HepG2 (cell line): Measurements from ENCODE around the gene HADH. TPM values are rescaled to one million over a fixed set of nuclear protein-coding genes. Genes with fewer than 3 reads are reported as not detected.

Source experiments
- ARID5B ChIP-seq: IDR thresholded peaks from 2 replicates; pipeline ENCODE4 v1.4.0; 2020; ENCODE audit warnings: mild to moderate bottlenecking, missing genetic modification reagents
- BHLHE40 ChIP-seq: IDR thresholded peaks from 2 replicates; pipeline ENCODE4 v1.6.1; 2011; ENCODE audit warnings: low read length, improper control_type of control experiment
- CEBPG ChIP-seq: IDR thresholded peaks from 2 replicates; pipeline ENCODE4 v1.6.1; 2016
- CERS6 ChIP-seq: sonication (generic); formaldehyde crosslinking; IDR thresholded peaks from 2 replicates; pipeline ENCODE4 v1.5.0; 2020; ENCODE audit warnings: missing genetic modification reagents
- DZIP1 ChIP-seq: sonication (generic); formaldehyde crosslinking; IDR thresholded peaks from 2 replicates; pipeline ENCODE4 v1.5.0; 2020; ENCODE audit warnings: mild to moderate bottlenecking, missing genetic modification reagents
- HCFC1 ChIP-seq: fragments of 150-350 bp; IDR thresholded peaks from 2 replicates; pipeline ENCODE4 v1.6.1; 2014; ENCODE audit warnings: low read depth, low read length
- HHEX ChIP-seq: IDR thresholded peaks from 2 replicates; pipeline ENCODE4 v1.6.1; 2016; ENCODE audit warnings: control low read depth
- HNF4G ChIP-seq, 2 experiments: sonication (generic) in 1 of 2; formaldehyde crosslinking in 1 of 2; IDR thresholded peaks; 2 replicates each; pipeline versions ENCODE4 v1.4.0 to v1.6.1; 2011 to 2020; ENCODE audit warnings: borderline replicate concordance in 2 of 2, low read depth in 2 of 2, mild to moderate bottlenecking in 2 of 2, low read length in 1 of 2, missing genetic modification reagents in 1 of 2, moderate library complexity in 1 of 2
- HNRNPLL ChIP-seq: fragments of 200-400 bp; formaldehyde crosslinking; IDR thresholded peaks from 2 replicates; pipeline ENCODE4 v1.6.1; 2017; ENCODE audit warnings: mild to moderate bottlenecking, low read depth, low read length; ENCODE audit not compliant: poor library complexity, severe bottlenecking
- JARID2 ChIP-seq: sonication (generic); formaldehyde crosslinking; IDR thresholded peaks from 2 replicates; pipeline ENCODE4 v1.8.1; 2023; ENCODE audit warnings: missing genetic modification reagents, inconsistent platforms; ENCODE audit not compliant: insufficient replicate concordance
- NCOA2 ChIP-seq: sonication (generic); formaldehyde crosslinking; IDR thresholded peaks from 2 replicates; pipeline ENCODE4 v1.8.0; 2022; ENCODE audit warnings: inconsistent platforms
- RFX5 ChIP-seq: IDR thresholded peaks from 2 replicates; pipeline ENCODE4 v1.6.1; 2011; ENCODE audit warnings: low read depth, low read length, improper control_type of control experiment
- RFXANK ChIP-seq: IDR thresholded peaks from 2 replicates; pipeline ENCODE4 v1.6.1; 2016
- RFXAP ChIP-seq: sonication (generic); formaldehyde crosslinking; IDR thresholded peaks from 2 replicates; pipeline ENCODE4 v1.4.0; 2020; ENCODE audit warnings: missing genetic modification reagents, borderline replicate concordance
- TCF7 ChIP-seq: sonication (generic); IDR thresholded peaks from 2 replicates; pipeline ENCODE4 v1.6.1; 2016; ENCODE audit warnings: antibody characterized with exemption, low read depth
- YEATS4 ChIP-seq: sonication (generic); formaldehyde crosslinking; IDR thresholded peaks from 2 replicates; pipeline ENCODE4 v1.4.0; 2020; ENCODE audit warnings: missing genetic modification reagents, borderline replicate concordance
- ZNF235 ChIP-seq: sonication (generic); formaldehyde crosslinking; IDR thresholded peaks from 2 replicates; pipeline ENCODE4 v1.8.1; 2023; ENCODE audit warnings: mild to moderate bottlenecking, missing genetic modification reagents, borderline replicate concordance
- ZNF335 ChIP-seq: sonication (generic); formaldehyde crosslinking; IDR thresholded peaks from 2 replicates; pipeline ENCODE4 v1.4.0; 2020; ENCODE audit warnings: missing genetic modification reagents
- ZNF414 ChIP-seq: sonication (generic); formaldehyde crosslinking; IDR thresholded peaks from 2 replicates; pipeline ENCODE4 v1.5.0; 2020; ENCODE audit warnings: missing genetic modification reagents
- ZNF44 ChIP-seq: sonication (generic); formaldehyde crosslinking; IDR thresholded peaks from 2 replicates; pipeline ENCODE4 v1.5.1; 2020; ENCODE audit warnings: mild to moderate bottlenecking, missing genetic modification reagents
- ZNF598 ChIP-seq: sonication (generic); formaldehyde crosslinking; IDR thresholded peaks from 2 replicates; pipeline ENCODE4 v1.5.1; 2020; ENCODE audit warnings: mild to moderate bottlenecking, missing genetic modification reagents, borderline replicate concordance
- ZNF879 ChIP-seq: sonication (generic); formaldehyde crosslinking; IDR thresholded peaks from 2 replicates; pipeline ENCODE4 v1.8.1; 2023; ENCODE audit warnings: missing genetic modification reagents
- ZSCAN9 ChIP-seq: IDR thresholded peaks from 2 replicates; pipeline ENCODE4 v1.6.1; 2016; ENCODE audit warnings: borderline replicate concordance
- polyA plus RNA-seq, 8 experiments: library from polyadenylated mRNA; depleted of rRNA in 3 of 8; stranded (reverse) in 7 of 8; unstranded in 1 of 8; fragments of >200 nt; fragmentation: Illumina TruSeq in 4 of 8; extraction: Trizol in 4 of 8; gene quantifications; 2 replicates each; pipeline versions ENCODE4 v1.2.1 to v1.2.3, GENCODE V29; 2011 to 2016; ENCODE audit warnings: low read depth in 4 of 8, missing spikeins in 1 of 8, mixed read lengths in 1 of 8; ENCODE audit not compliant: insufficient read depth in 1 of 8
- total RNA-seq, 5 experiments: library from RNA; depleted of rRNA; stranded (reverse); fragments of >200 nt; fragmentation: Illumina TruSeq; extraction: Trizol; gene quantifications; 2 replicates each; pipeline ENCODE4 v1.2.3, GENCODE V29; 2016; ENCODE audit warnings: low read depth in 1 of 5

Gene HADH
- total and polyA plus RNA-seq, 2 of the 13 experiments (the other 11 are each of a cell fraction or from before 2014, with no cell fraction given): 29.6 to 33.9 TPM

GRCh38 chr4:107978716-107979451, 10.8 kb upstream of the HADH start (continued):
- TF ChIP-seq ZNF879 (CRISPR knock-in tag): no peak
- no peak for TF ChIP-seq ZNF44 (CRISPR knock-in tag)
- 0 out of 2 replicates have a peak, but pooled peaks have one; percentile 15 for TF ChIP-seq TCF7
- TF ChIP-seq ZNF598 (CRISPR knock-in tag): no peak
- no peak for TF ChIP-seq HNRNPLL
- TF ChIP-seq BHLHE40: no peak
- no peak for TF ChIP-seq HHEX (CRISPR knock-in tag)
- peak; percentile 50 for TF ChIP-seq ARID5B (CRISPR knock-in tag)
- no peak for TF ChIP-seq CERS6
- peak; percentile 32; the same call in 1 of the 2 replicates for TF ChIP-seq YEATS4 (CRISPR knock-in tag)
- TF ChIP-seq CEBPG (CRISPR knock-in tag): peak; percentile 55
- TF ChIP-seq ZNF414 (CRISPR knock-in tag): no peak
- no peak for TF ChIP-seq JARID2 (CRISPR knock-in tag)
- TF ChIP-seq ZSCAN9 (CRISPR knock-in tag): no peak
- TF ChIP-seq ZNF335 (CRISPR knock-in tag): no peak
- peak; percentile 74 for TF ChIP-seq NCOA2 (CRISPR knock-in tag)
- TF ChIP-seq RFX5: no peak
- no peak for TF ChIP-seq HNF4G (IDR thresholded peaks at IDR 0.05; ENCODE audit: borderline replicate concordance, low read depth, low read length)
- TF ChIP-seq HNF4G (CRISPR knock-in tag; IDR thresholded peaks at IDR 0.05; ENCODE audit: borderline replicate concordance, low read depth): no peak
- TF ChIP-seq RFXANK: no peak
- TF ChIP-seq ZNF235 (CRISPR knock-in tag): no peak
- TF ChIP-seq RFXAP (CRISPR knock-in tag): no peak
- no peak for TF ChIP-seq DZIP1
- TF ChIP-seq HCFC1: no peak
